ENCODE results near the gene CMTM8. TPM values are rescaled to one million over a fixed set of nuclear protein-coding genes. Genes with fewer than 3 reads are reported as not detected.

The CMTM8 gene
- total and polyA plus RNA-seq, 12 donors = 2.1 to 8.4 (median 3.5) TPM

GRCh38 chr3:32262201-32262600, 23.7 kb downstream of the CMTM8 start:
- Histone ChIP-seq H3K27ac (no peak overlapping the region), H3K4me3 (no peak overlapping the region), H3K27me3 (no peaks in the 10 kb centered on the region), H3K36me3 (no peaks in the 10 kb centered on the region), H3K4me1 (no peaks in the 10 kb centered on the region), H3K9me3 (no peaks in the 10 kb centered on the region)
- no peak for TF ChIP-seq CTCF (IDR thresholded peaks at IDR 0.05)
- 81 to 91% methylated on average over 2 of the region's 2 CpGs for whole genome bisulfite sequencing, 2 donors
- intact Hi-C loops (cut with DNase I) = no loop called here
- no peak for DNase-seq
- ATAC-seq = no peak

GRCh38 chr3:32274306-32274705, 35.8 kb downstream of the CMTM8 start:
- H3K36me3 ChIP-seq = no peaks in the 10 kb centered on the region
- no peak for ATAC-seq
- DNase-seq = no peak
- intact Hi-C loops (cut with DNase I) = no loop called here
- no peaks in the 10 kb centered on the region for H3K9me3 ChIP-seq
- no peak overlapping the region for H3K4me3 ChIP-seq
- no peak overlapping the region for H3K27ac ChIP-seq
- H3K4me1 ChIP-seq = peaks cover 0 to 19% (median 12%) of the 10 kb centered on the region in 9 donors
- WGBS, 2 donors = 88 to 95% methylated on average over 1 of the region's 1 CpG
- H3K27me3 ChIP-seq = no peaks in the 10 kb centered on the region
- TF ChIP-seq CTCF (IDR thresholded peaks at IDR 0.05) = no peak

- 93 to 99% methylated on average over 4 of the region's 4 CpGs for WGBS, 2 donors
- H3K27me3 ChIP-seq = no peaks in the 10 kb centered on the region
- no peaks in the 10 kb centered on the region for H3K36me3 ChIP-seq
- TF ChIP-seq CTCF (IDR thresholded peaks at IDR 0.05) = no peak
- H3K27ac ChIP-seq = peak overlapping the region in 3 of 10 donors; percentile 2 to 63 (median 27)
- DNase-seq (no peak), ATAC-seq (no peak)
- intact Hi-C loops (cut with DNase I) = no loop called here
- no peak overlapping the region for H3K4me3 ChIP-seq
- H3K9me3 ChIP-seq = no peaks in the 10 kb centered on the region
- peaks cover 0 to 19% (median 12%) of the 10 kb centered on the region in 9 donors for H3K4me1 ChIP-seq
These were observed 37.0 kb downstream of the CMTM8 start for GRCh38 chr3:32275506-32275905.

- Histone ChIP-seq H3K36me3 (no peaks in the 10 kb centered on the region), H3K4me3 (no peak overlapping the region), H3K4me1 (peaks cover 0 to 19% (median 12%) of the 10 kb centered on the region in 9 donors), H3K27ac (peak overlapping the region in 3 of 10 donors; percentile 2 to 27 (median 8)), H3K27me3 (no peaks in the 10 kb centered on the region), H3K9me3 (no peaks in the 10 kb centered on the region)
- intact Hi-C loops (cut with DNase I) = no loop called here
- 69 to 71% methylated on average over 4 of the region's 4 CpGs for WGBS, 2 donors
- ATAC-seq = peak in 1 of 8 donors; percentile 58
- TF ChIP-seq CTCF (IDR thresholded peaks at IDR 0.05) = no peak
- DNase-seq = no peak
These were observed 37.9 kb downstream of the CMTM8 start for GRCh38 chr3:32276279-32276841.

Data from heart right ventricle (tissue), 16 donors.